NB4 (cell line): ENCODE measurements around the gene UBE2Q2.
A peak's percentile ranks its signal among the peaks of the same experiment; 100 is the strongest.

Source experiments
- CTCF ChIP-seq: IDR thresholded peaks from one replicate; pipeline ENCODE4 v1.5.1; 2012; ENCODE audit warnings: low read depth, low read length
- POLR2A ChIP-seq: IDR thresholded peaks from 2 replicates; pipeline ENCODE4 v1.6.1; 2011; ENCODE audit warnings: mild to moderate bottlenecking; ENCODE audit not compliant: insufficient read length; ENCODE audit errors: extremely low read depth

GRCh38 chr15:75814794-75815193, 28.5 kb upstream of the UBE2Q2 start:
- TF ChIP-seq CTCF (peak; percentile 8), POLR2A (no peak)
